Jurkat, Clone E6-1 (cell line): ENCODE measurements around the gene BTBD9.

ENCODE experiments used
- DNase-seq: peaks from one replicate; pipeline ENCODE4 v3.0.0-alpha.2; 2011; ENCODE audit warnings: low read depth, low spot score
- H3K4me3 ChIP-seq: 2 replicates; pipeline ENCODE4 v1.5.1; 2011; ENCODE audit warnings: mild to moderate bottlenecking, low read length, control low read depth, moderate library complexity

BTBD9 gene

DNA sequence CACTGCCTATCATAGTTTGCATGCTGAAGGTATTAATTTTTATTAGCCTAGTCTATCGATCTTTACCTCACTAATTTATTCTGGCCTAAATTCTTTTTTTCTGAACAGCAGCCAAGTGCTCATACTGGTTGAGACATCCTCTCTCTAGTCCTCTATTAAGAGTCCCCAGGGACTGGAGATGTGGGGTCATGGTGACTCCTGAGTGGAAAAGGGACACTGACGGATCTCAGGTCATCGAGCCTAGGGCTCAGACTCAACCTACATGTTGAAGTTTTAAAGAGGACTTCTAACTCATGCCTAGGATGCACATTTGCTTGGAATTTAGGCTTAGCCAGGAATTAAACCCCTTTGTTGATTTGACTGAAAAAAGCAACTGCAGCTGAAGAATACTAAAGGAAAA is 378.1 kb downstream of the BTBD9 start:
- DNase-seq, result no peak
- no peak overlapping the region for H3K4me3 ChIP-seq

DNA sequence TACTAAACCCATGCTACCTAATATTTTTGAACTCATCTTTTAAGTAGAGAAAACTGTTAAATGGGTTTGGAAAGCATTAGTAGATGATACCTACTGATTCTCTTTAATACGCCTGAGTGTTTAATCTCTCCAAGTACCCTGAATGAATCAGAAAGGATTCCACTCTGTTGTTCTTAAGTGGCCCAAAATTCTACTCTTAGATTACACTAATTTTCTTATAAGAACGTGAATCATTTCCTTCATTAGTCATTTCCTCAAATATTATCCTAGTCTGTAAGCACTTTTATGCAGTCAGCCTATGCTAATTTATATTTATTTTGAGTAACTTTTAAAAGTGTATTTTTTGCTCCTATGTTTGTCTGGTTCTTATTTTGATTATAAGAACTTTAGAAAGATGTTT is 380.0 kb downstream of the BTBD9 start:
- DNase-seq, result no peak

DNA sequence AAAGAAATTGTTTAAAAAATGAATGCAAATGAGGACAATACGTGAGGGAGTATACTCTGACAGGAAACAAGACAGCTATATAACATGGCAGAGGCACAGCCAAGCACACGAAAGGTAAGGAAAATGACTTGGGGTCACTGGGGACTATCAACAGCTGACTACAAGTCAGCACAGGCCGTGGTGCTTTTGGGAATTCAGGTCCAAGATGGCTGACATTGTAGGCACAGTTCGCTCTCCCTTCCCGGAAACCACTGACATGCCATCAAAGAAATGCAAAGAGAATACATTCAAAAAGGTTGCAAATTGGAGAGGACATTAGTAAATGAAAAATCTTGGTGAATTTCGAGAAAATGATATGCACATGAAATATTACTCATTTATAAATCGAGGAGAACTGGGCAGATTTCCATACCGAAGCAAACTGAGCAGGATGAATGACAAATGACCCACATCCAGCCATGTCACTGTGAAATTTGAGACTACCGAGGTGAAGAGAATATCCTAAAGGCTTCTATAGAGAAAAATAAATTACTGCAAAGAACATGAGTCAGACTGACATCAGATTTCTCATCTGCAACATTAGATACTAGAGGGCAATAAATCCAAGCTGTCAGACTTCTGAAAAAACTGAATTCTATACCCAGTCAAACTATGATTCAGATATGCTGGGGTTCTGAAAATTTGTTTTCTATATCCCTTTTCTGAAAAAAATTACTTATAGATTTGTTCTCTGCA is 391.1 kb downstream of the BTBD9 start:
- no peak for DNase-seq
- no peak overlapping the region for H3K4me3 ChIP-seq

More for the DNA sequence above, 380.0 kb downstream of the BTBD9 start:
- no peak overlapping the region for H3K4me3 ChIP-seq

DNA sequence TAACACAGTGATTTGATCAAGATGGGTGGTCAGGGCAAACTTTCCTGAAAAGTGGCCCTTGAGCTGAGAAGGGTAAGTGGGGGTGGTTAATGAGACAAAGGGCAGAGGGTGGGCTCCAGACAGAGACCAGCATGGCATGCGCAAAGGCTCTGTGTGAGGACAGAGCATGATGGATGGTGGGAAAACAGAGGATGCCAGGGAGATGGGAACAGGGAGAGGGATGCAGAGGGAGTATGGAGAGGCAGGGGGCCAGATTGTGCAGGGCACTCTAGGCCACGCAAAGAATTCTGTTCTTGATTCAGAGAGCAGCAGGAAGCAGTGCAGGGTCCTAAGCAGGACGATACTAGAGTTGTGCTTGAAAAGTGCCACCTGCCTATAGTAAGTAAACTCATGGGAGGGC is 394.4 kb downstream of the BTBD9 start:
- H3K4me3 ChIP-seq, result no peak overlapping the region
- DNase-seq, result no peak

DNA sequence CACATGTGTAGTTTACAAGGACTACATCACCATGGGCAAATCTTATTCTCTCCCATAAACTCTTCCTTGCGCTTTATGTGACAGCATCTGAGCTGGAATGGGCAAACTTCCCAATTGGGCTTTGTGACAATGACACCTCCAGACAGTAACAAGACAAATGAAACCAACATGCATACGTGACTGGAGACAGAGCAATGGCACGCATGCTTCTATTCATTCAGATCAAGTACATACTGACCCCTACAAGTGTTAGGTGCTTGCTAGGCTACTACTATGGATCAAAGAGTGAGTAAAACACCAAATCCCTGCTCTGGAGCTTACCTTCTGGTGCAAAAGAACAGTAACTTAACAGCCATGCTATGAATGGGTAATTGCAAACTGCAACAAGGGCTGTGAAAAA is 394.9 kb downstream of the BTBD9 start:
- DNase-seq, result no peak
- no peak overlapping the region for H3K4me3 ChIP-seq

DNA sequence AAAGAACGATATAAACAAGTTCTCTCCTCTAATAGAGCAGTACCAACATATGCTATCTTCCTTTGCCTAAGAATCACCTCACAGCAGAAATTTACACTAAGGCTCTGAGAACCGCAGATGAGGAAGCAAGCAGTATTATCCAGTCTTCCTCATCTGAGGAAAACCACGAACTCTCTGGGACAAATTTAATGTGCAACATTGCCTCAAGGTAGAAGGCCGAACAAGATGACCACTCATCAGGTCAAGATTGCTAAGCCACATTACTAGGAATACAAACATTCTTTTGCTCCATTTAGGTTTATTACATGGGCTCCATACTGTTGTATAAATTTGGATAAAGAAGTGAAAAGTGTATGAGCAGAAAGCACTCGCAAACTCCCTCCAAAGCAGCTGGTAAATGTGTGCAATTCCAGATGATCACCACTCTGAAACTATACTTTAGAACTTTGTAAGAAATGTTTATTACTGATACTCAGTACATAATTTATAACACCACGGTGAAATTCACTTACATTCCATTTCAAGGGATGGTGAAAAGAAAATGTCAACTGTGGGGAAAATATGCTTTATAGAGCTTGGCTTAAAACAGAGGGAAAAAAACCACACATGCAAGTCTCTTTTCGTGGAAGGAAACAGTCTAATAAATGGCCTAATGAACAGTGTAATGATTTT is 398.4 kb downstream of the BTBD9 start:
- no peak for DNase-seq
- no peak overlapping the region for H3K4me3 ChIP-seq

DNA sequence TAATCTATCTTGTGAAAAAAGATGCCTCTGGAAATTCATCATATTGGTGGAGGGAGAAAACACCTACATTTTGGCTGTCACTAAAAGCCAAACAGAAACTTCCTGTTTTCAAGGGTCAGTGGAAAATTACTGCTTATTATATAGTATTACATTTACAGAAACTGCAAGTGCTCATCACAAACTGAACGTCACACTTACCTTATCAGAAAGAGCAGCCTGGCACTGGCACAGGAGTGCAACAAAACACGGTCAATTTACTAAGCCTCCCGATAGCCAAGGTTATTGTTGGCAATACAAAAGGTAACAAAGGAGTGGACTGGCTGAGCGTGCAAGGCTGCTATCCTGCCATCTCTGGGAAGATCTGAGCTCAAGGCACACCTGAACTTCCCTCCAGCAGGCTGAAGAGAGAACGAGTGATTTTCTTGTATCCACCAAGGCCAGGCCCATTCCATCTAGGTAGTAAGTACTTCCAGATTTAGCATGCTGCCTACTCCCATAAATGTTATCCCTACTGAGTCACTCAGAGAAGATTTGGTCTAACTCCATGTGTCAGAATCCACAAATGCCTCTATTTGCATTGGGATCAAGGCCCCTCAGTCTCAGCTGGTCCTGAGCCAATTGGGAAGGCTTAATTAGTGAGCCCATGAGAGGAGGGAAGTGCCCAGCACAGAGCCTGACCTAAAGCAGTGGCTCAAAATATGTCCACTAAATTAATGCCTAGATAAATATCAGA is 399.8 kb downstream of the BTBD9 start:
- no peak overlapping the region for H3K4me3 ChIP-seq
- DNase-seq, result no peak

DNA sequence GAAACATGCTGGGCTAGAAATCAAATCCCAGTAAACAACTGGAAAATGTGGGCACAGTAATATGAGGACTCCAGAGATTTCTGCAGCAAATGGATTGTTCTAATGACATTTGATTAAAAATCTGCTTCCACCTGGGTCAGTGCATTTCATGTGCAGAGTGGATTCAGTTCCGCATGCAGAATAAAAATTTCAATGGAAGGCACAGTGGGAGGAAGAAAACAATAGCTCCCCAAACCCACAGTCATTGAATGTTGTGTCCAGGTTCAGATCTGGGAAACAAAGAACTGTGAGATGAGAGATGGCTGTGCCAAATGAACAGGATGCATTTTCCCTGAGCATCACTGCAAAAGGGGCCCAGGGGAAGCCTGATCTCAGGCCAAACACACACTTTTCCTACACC is 403.1 kb downstream of the BTBD9 start:
- no peak overlapping the region for H3K4me3 ChIP-seq
- DNase-seq, result no peak

DNA sequence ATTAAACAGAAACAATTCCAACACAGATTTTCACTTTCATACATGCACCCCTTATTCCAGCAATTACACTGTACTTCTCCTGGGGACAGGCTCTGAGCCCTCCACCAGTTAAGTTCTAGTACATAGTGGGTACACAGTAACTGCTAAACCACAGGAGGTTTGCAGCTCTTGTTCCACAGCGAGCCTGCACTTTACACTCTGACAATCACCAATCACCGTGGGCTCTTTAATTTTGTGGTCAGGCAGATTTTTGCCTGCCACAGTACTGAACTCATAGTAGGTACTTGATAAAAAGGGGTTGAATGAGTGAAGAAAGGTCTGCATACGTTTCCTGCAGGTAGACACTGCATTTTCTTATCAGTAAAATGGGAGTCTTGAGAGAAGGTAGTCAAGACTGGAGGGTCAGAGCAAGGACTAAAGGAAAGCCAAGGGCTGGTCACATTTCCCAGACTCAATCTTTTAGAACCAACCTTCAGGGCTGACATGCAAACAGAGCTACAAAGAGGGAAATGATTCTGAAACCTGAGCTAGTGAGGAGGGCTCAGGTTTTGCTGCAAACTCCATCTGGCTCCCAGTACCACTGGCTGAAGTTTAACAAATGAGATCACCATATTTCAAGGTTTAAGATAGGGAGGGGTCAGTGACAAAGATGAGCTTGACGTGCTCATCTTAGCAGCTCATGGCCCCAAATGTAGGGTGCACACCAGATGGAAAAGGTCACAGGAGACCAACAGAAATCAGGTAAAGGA is 404.6 kb downstream of the BTBD9 start:
- no peak for DNase-seq
- H3K4me3 ChIP-seq, result no peak overlapping the region

DNA sequence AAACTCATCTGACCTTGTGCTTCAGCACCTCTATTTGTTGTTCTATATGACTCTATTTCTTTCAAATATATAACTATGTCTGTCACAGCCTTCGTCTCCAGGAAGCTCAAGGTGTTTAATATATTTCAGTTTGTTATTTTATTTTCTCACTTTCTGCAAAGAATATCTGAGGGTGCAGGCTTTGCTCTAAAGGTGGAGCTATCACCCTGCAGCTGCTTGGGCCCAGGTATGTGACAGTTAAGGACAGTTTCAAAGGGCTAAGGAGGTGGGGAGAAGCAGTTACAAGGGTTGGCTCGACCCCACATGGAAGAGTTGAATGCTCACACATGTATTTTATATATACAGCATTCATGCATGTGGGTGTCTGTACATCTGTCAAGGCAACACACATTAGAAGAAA is 405.6 kb downstream of the BTBD9 start:
- no peak overlapping the region for H3K4me3 ChIP-seq
- DNase-seq, result no peak

DNA sequence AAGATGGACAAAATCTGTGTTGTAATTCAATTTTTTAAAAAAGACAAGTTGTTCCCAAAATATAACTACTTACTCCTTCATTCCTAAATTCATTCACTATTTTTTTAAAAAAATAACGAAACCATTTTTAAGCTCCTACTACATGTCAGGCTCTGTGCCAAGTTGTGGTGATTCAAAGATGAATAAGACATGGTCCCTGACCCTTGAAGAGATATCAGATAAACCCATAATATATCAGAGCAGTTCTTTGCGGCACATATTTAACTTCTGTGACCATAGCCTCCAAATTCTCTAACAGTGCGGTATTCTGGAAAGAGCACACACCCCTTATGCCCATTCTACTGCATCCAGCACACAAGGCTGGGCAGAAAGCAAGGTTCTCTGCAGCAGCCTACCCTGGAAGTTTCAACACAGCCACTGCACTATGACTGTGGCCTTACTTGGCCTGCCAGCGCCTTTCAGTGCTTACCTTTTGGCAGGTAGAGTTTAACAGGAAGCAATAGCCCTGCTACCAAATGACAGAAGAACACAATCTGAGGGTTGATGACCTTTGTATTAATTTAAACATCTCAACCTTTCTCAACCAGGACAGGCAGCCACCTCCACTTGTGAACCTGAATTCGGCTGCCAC is 406.5 kb downstream of the BTBD9 start:
- DNase-seq, result no peak
- H3K4me3 ChIP-seq, result no peak overlapping the region

DNA sequence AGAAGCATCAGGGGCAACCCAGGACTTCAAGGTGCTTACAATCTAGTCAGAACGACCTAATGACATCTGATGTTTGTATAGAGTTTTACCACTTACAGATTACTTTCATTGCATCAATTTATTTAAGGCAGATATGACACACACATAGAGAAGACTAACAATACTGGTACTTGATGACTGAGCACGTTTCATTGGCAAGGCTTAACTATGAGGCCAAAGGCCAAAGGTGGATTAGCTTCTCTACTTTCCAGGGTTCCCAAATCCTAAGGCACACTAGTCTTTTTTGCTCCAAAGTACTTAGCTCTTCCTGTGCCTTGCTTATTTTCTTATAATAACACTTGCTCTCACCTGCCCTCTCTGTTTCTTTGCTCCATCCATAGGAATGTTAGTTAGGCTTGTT is 414.0 kb downstream of the BTBD9 start:
- no peak for DNase-seq

DNA sequence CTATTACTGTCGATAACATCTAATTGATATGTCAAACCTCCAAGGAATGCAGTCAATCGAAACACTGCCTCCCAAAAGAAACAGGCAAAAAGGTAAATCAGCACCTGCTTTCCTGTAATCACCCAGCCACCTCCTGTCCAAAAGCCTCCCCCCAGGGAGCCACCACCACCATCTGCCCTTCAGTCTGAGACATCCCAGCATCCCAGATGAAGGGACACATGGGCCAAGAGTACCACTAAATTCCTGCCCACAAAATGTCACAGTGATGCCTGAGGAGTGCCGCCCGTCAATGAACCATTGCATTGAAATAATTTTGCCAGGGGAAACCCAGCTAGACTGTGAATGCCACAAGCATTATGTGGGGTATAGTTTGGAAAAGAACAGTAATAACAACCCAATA is 418.5 kb downstream of the BTBD9 start:
- DNase-seq, result no peak
- H3K4me3 ChIP-seq, result no peak overlapping the region

More for the DNA sequence above, 414.0 kb downstream of the BTBD9 start:
- no peak overlapping the region for H3K4me3 ChIP-seq

DNA sequence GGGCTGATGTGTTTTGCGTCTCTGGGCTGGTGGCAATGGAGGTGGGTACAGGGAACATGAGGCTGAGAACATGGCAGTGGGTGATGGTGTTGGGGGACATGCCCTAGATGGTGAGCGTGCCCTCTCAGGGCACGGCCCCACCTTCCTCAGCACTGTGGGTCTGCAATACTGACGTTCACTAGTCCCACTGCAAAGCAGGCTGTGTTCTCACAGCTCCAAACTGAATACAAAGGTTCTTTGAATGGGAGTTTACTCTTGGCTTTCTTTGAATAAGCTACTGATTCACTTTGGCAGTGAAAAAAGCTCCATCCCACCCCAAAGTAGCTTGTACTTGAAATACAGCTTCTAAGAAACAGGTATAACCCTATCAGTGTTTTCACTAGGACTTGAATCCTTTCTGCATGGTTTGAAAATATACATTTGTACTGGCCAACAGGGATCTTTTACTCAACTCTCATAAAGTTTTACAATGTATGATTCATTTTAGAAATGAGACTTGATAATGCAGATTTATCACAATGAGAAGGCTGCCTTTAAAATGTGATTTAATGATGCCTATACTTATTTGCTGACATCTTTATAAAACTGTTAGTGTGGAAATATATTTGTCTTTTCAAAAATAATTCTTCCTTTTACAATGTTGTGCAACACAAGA is 419.5 kb downstream of the BTBD9 start:
- H3K4me3 ChIP-seq, result no peak overlapping the region
- no peak for DNase-seq

DNA sequence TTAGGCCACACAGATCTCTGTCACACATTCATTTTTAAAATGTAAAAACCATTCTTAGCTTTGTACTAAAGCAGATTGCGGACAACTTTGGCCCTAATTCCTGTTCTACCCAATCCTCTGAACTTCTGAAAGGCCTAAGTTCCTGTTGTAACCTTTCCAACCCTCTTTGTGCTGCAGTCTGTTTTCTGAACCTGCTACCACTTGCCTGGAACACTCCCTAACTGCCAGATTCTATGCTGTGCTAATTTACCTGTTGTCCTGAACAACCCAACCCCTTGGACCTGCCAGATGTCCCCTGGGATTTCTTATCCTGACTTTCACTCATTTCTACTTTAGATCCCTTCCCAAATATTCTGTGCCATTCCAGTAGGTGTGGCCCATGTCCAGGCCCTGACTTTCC is 421.5 kb downstream of the BTBD9 start:
- no peak for DNase-seq
- H3K4me3 ChIP-seq, result no peak overlapping the region

DNA sequence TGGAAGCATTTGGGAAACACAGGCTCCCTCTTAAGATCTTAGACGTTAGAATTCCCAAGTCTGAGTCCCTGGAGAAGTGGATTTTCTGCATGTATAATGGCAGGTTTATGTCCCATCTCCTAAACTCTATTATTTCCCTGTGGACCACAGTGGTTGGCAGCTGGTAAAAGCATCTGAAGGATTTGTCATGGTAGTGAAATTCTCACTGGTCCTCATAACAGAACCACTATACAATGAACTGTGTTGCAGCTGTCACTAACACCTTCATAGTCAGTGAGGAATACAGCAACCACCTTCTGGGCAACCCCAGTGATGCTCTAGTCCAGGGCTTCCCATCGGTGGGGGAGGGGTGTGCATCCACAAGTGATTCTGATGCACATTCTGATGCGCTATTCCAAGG is 423.3 kb downstream of the BTBD9 start:
- H3K4me3 ChIP-seq, result no peak overlapping the region
- DNase-seq, result no peak

DNA sequence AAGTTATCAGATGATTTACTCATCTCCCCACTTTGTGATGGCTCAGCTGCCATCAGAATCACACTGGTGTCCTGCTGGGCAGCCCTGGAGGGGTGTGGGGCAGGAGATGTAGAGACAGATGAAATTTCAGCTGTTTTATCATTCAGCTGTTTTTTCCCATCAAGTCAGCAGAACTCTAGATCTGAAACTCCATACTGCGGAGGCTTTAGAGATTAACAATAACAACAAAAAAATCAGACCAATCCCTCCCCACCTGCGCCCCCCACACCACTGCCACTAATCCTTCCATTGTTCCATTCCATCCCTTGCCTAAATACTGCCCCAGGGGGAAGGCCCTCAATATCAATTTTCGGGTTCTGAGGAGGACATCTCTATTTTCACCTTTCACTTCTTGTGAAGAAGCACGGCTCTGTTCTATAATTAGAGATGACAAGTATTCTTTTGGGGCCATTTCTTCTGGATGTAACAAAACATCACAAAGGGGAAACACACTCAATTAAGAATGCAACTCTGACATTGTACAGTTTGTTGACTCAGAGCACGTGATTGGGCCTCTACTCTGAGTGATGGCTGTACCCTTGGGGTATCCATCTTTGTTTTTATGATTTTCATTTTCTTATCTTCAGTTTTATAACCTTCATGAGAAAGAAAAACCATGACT is 423.9 kb downstream of the BTBD9 start:
- no peak for DNase-seq
- H3K4me3 ChIP-seq, result no peak overlapping the region

DNA sequence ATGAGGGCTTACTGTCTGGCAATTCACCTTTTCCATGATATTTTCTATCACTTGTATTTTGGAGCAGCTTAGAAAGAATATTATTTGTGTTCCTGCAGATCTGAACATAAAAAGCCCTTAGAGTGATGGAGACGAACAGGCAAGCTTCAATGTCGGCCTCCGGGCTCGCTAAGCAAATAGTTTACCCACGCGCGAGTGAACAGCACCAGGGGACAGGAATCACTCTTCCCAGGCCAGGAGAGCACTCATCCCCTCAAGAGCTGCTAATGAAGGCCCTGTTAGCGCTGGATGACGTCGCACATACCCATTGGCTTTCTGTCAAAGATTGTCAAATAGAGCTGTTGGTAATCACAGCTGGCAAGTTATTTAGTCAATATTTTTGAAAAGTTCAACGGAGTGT is 424.5 kb downstream of the BTBD9 start:
- no peak for DNase-seq
- H3K4me3 ChIP-seq, result no peak overlapping the region
